PC-9 (cell line): ENCODE results near the gene COQ8A.

Experiments used
- CTCF ChIP-seq: fragments of 200-600 bp; sonication (generic); conservative IDR thresholded peaks from 2 replicates; pipeline ENCODE4 v1.6.1; 2017; ENCODE audit warnings: mixed run types, antibody characterized with exemption, mild to moderate bottlenecking, moderate library complexity
- EZH2 ChIP-seq: fragments of 200-600 bp; sonication (generic); IDR thresholded peaks from 2 replicates; pipeline ENCODE4 v1.8.0; 2017; ENCODE audit warnings: antibody characterized with exemption, low read depth

- TF ChIP-seq CTCF = no peak
- TF ChIP-seq EZH2 = no peak
Observed at GRCh38 chr1:227037121-227037520, 97.0 kb downstream of the COQ8A start.
